Measurements from ENCODE around the gene CTU2. TPM values are rescaled to one million over a fixed set of nuclear protein-coding genes. Genes with fewer than 3 reads are reported as not detected.

Gene CTU2
- polyA plus RNA-seq, 1 of the 3 experiments (the other 2 are of a cell fraction) = 16.2 TPM

DNA sequence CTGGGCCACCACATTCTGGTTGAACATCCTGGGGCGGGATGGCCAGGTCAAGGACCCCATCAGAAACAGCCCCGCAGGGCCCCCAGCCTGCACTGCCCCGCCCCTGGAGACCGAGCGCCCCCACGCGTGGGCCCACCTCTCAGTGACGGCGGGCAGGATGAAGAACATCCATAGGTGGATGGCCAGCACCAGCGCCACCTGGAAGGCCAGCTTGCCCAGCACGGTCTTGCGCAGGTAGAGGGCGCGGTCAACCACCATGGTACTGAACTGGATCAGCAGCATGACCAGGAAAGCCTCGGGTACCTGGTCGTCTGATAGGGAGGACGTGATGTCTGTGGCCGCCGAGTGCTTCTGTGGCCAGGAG, 13.6 kb downstream of the CTU2 start (continued):
- TF ChIP-seq RCOR1 (IDR thresholded peaks at IDR 0.05; ENCODE audit: low read length) = no peak
- no peak for TF ChIP-seq SIN3A (IDR thresholded peaks at IDR 0.05; ENCODE audit: borderline replicate concordance, low read depth, low read length)
- no peak for TF ChIP-seq GABPA (IDR thresholded peaks at IDR 0.05; ENCODE audit: low read depth)
- no peak for TF ChIP-seq RXRA (IDR thresholded peaks at IDR 0.05; ENCODE audit: borderline replicate concordance, low read depth)

DNA sequence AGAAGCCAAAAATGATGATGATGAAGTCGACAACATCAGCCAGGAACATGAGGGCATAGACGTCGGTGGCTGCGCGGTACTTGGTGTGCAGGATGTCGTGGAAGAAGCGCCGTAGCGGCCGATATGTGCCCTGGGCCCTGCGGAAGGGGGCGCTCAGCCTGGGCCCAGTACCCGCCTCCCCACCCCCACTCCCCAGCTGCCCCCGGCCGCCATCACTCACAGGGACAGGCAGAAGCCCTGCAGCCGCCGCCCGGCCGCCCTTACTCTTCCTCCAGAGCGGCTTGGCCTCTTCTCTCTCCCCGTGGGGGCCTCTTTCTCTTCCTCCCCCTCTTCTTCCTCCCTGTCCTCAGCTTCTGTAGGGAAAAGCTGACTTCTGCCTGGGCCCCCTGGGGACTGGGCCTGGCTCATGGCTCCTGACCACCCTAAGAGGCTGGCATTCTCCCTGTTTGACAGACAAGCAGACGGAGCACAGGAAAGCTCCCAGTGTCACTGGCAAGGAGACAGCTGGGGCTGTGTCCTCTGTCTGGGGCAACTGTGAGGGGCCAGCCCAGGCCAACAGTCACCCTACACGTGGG, 14.2 kb downstream of the CTU2 start:
- Histone ChIP-seq H2AFZ (ENCODE audit: low read depth) (no peak overlapping the region), H3K79me2 (ENCODE audit: insufficient read depth) (no peaks in the 10 kb centered on the region), H3K9me3 (no peaks in the 10 kb centered on the region), H3K9ac (no peak overlapping the region), H3K9me2 (no peaks in the 10 kb centered on the region), H3K4me3 (ENCODE audit: low read depth in 2 of 2, low read length in 1 of 2) (no peak overlapping the region), H3K4me2 (no peak overlapping the region), H3K27ac (ENCODE audit: low read depth in 2 of 2, low read length in 1 of 2) (no peak overlapping the region), H3F3A (replicated peaks; ENCODE audit: insufficient read depth) (peaks cover 5% of the 10 kb centered on the region), H3K36me3 (replicated peaks in 1 of 2; ENCODE audit: control insufficient read depth in 1 of 2, insufficient read depth in 2 of 2, low read length in 1 of 2) (peaks cover 17 to 68% of the 10 kb centered on the region in 2 experiments), H4K20me1 (ENCODE audit: insufficient read depth) (no peaks in the 10 kb centered on the region), H3K27me3 (ENCODE audit: insufficient read depth) (no peaks in the 10 kb centered on the region), H3K4me1 (ENCODE audit: control insufficient read depth in 1 of 2, insufficient read depth in 2 of 2, low read depth in 1 of 2, low read length in 1 of 2) (peaks cover 0 to 7% of the 10 kb centered on the region in 2 experiments; a peak in 1 of 4 replicates)
- no peak for DNase-seq
- 96% methylated on average over 20 of the region's 23 CpGs for WGBS (ENCODE audit: low lambda C conversion rate)
- ChIA-PET CTCF (interaction anchor here (5.0 kb wide), 1 partner anchor 16 kb away, joined by 28 read pairs; no protein-coding TSS in a partner anchor), POLR2A (no interaction called here)
- no peak for TF ChIP-seq TAF1 (IDR thresholded peaks at IDR 0.05; ENCODE audit: borderline replicate concordance, low read depth, low read length)
- no peak for TF ChIP-seq ELF1 (IDR thresholded peaks at IDR 0.05)
- TF ChIP-seq, protein P1, sequence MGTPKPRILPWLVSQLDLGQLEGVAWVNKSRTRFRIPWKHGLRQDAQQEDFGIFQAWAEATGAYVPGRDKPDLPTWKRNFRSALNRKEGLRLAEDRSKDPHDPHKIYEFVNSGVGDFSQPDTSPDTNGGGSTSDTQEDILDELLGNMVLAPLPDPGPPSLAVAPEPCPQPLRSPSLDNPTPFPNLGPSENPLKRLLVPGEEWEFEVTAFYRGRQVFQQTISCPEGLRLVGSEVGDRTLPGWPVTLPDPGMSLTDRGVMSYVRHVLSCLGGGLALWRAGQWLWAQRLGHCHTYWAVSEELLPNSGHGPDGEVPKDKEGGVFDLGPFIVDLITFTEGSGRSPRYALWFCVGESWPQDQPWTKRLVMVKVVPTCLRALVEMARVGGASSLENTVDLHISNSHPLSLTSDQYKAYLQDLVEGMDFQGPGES (IDR thresholded peaks at IDR 0.05; ENCODE audit: low read depth, low read length) = no peak
- no peak for TF ChIP-seq GATA2 (CRISPR knock-in tag; IDR thresholded peaks at IDR 0.05)
- no peak for TF ChIP-seq NFIC (IDR thresholded peaks at IDR 0.05; ENCODE audit: borderline replicate concordance)
- no peak for TF ChIP-seq RAD21 (IDR thresholded peaks at IDR 0.05; ENCODE audit: low read length)
- no peak for TF ChIP-seq FOXM1 (IDR thresholded peaks at IDR 0.05; ENCODE audit: low read depth)
- TF ChIP-seq TEAD4 (IDR thresholded peaks at IDR 0.05; ENCODE audit: borderline replicate concordance, insufficient read depth) = no peak
- no peak for TF ChIP-seq SIN3A (IDR thresholded peaks at IDR 0.05; ENCODE audit: borderline replicate concordance, low read depth, low read length)
- TF ChIP-seq JUND (IDR thresholded peaks at IDR 0.05) = no peak
- TF ChIP-seq, protein P2, sequence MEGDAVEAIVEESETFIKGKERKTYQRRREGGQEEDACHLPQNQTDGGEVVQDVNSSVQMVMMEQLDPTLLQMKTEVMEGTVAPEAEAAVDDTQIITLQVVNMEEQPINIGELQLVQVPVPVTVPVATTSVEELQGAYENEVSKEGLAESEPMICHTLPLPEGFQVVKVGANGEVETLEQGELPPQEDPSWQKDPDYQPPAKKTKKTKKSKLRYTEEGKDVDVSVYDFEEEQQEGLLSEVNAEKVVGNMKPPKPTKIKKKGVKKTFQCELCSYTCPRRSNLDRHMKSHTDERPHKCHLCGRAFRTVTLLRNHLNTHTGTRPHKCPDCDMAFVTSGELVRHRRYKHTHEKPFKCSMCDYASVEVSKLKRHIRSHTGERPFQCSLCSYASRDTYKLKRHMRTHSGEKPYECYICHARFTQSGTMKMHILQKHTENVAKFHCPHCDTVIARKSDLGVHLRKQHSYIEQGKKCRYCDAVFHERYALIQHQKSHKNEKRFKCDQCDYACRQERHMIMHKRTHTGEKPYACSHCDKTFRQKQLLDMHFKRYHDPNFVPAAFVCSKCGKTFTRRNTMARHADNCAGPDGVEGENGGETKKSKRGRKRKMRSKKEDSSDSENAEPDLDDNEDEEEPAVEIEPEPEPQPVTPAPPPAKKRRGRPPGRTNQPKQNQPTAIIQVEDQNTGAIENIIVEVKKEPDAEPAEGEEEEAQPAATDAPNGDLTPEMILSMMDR (IDR thresholded peaks at IDR 0.05) = no peak
